Peyer's patch (tissue), 4 donors: ENCODE results near the gene CSNK1A1.

Experiments
- CTCF ChIP-seq, 6 experiments: fragments of 450-650 bp in 4 of 6; fragments of 200-600 bp in 2 of 6; sonication (generic) in 1 of 6; IDR thresholded peaks; one replicate each; pipeline ENCODE4 v1.5.1; 2017 to 2019; ENCODE audit warnings: antibody characterized with exemption in 6 of 6, mild to moderate bottlenecking in 3 of 6, moderate library complexity in 1 of 6
- POLR2A ChIP-seq, 2 donors: fragments of 450-650 bp; IDR thresholded peaks; one replicate each; pipeline ENCODE4 v1.5.1; 2017; ENCODE audit warnings: antibody characterized with exemption in 2 of 2, mild to moderate bottlenecking in 2 of 2, moderate library complexity in 2 of 2

- TF ChIP-seq POLR2A (IDR thresholded peaks at IDR 0.05), result peak; percentile 36 to 71
- peak in 3 of 6 experiments; percentile 9 to 23 (median 14) for TF ChIP-seq CTCF (IDR thresholded peaks at IDR 0.05)
Observed at GRCh38 chr5:149452007-149452664, 99.1 kb downstream of the CSNK1A1 start.
